Cardiac septum (tissue), 1 donor: ENCODE results near the gene MLIP. TPM values are rescaled to one million over a fixed set of nuclear protein-coding genes. Genes with fewer than 3 reads are reported as not detected.

Source experiments
- DNase-seq: peaks from one replicate; pipeline ENCODE4 v3.0.0-alpha.2; 2020; ENCODE audit warnings: low spot score
- intact Hi-C: fragments of 100-400 bp; cut with DNase I; formaldehyde crosslinking; loops from one replicate; pipeline ENCODE4 v1.14.0; 2022
- total RNA-seq: library from RNA; stranded (reverse); fragmentation: NEBNext Ultra II Directional; extraction: Animal tissue kit (Norgen Biotek cat#: 25700); gene quantifications from one replicate; pipeline ENCODE4 v1.2.1, GENCODE V29; 2021
- donor health status: DM: no; HTN: no; CAD: no.

Gene MLIP
- total RNA-seq, 1 donor from 2014 or later: 319 TPM

GRCh38 chr6:54301770-54302169, 190.5 kb downstream of the MLIP start:
- no peak for DNase-seq
- intact Hi-C loops: no loop called here

- intact Hi-C loops: no loop called here
- DNase-seq: no peak
Observed at GRCh38 chr6:54307439-54307910, 196.2 kb downstream of the MLIP start.

GRCh38 chr6:54308289-54308985, 197.2 kb downstream of the MLIP start, which contains the start of gene TINAG:
Gene TINAG, plus strand, starts transcription at chr6:54308441. Its CDS starts 110 bp downstream, at chr6:54308551.
- intact Hi-C loops: no loop called here
- DNase-seq: no peak

- DNase-seq: no peak
- intact Hi-C loops: no loop called here
Observed at GRCh38 chr6:54308986-54309315, 197.7 kb downstream of the MLIP start.

GRCh38 chr6:54310377-54311152, 199.3 kb downstream of the MLIP start:
- intact Hi-C loops: no loop called here
- no peak for DNase-seq

- DNase-seq: no peak
- intact Hi-C loops: no loop called here
Observed at GRCh38 chr6:54315656-54316055, 204.4 kb downstream of the MLIP start.

Other genes starting within 250 kb of the MLIP start
- 0.70 TPM for gene TINAG, start 197.0 kb downstream of the MLIP start, total RNA-seq